ENCODE results near the gene TRPM4. TPM values are rescaled to one million over a fixed set of nuclear protein-coding genes. Genes with fewer than 3 reads are reported as not detected.

TRPM4 gene
- total RNA-seq, 6 donors from 2014 or later: 23.9 to 120 (median 49.3) TPM

DNA sequence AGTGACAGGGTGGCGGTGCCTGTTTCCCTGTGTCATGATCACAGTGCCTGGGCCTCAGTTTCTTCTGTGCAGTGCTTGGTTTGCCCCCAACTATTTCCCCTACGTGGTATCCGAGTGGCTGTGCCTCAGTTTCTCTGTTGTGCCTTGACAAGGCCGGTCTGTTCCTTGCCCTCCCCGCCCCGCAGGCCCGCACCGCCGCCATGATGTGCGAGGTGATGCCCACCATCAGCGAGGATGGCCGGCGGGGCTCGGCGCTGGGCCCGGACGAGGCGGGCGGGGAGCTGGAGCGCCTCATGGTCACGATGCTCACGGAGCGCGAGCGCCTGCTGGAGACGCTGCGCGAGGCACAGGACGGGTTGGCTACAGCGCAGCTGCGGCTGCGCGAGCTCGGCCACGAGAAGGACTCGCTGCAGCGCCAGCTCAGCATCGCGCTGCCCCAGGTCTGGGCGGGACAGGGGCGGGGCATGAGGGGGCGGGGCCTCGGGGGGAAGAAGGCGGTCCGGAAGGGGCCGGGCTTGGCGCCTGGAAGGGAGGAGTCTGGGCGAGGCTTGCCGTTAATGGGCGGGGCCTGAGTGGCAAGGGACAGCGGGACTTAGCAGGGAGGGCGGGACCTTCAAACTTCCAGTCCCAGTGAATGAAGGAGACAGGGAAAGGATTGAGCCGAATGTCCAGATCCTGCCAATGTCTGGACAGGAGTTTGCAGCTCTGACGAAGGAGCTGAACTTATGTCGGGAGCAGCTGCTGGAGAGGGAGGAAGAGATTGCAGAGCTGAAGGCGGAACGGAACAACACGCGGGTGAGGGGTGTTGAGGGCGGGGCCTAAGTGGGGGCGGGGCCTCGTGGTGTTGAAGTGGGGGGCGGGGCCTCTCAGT lies 29.7 kb upstream of the TRPM4 start:
- ATAC-seq (ENCODE audit: low FRiP score in 2 of 2): peak; percentile 99
- TF ChIP-seq, protein P1, sequence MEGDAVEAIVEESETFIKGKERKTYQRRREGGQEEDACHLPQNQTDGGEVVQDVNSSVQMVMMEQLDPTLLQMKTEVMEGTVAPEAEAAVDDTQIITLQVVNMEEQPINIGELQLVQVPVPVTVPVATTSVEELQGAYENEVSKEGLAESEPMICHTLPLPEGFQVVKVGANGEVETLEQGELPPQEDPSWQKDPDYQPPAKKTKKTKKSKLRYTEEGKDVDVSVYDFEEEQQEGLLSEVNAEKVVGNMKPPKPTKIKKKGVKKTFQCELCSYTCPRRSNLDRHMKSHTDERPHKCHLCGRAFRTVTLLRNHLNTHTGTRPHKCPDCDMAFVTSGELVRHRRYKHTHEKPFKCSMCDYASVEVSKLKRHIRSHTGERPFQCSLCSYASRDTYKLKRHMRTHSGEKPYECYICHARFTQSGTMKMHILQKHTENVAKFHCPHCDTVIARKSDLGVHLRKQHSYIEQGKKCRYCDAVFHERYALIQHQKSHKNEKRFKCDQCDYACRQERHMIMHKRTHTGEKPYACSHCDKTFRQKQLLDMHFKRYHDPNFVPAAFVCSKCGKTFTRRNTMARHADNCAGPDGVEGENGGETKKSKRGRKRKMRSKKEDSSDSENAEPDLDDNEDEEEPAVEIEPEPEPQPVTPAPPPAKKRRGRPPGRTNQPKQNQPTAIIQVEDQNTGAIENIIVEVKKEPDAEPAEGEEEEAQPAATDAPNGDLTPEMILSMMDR (IDR thresholded peaks at IDR 0.05): peak in 4 of 6 experiments; percentile 42 to 64 (median 59)
- TF ChIP-seq POLR2AphosphoS5 (IDR thresholded peaks at IDR 0.05) (peak in 1 of 2 donors; percentile 51), EP300 (IDR thresholded peaks at IDR 0.05) (no peak), POLR2A (IDR thresholded peaks at IDR 0.05) (no peak)
- peak overlapping the region in 3 of 4 donors; percentile 35 to 45 (median 44) for H3K4me3 ChIP-seq

DNA sequence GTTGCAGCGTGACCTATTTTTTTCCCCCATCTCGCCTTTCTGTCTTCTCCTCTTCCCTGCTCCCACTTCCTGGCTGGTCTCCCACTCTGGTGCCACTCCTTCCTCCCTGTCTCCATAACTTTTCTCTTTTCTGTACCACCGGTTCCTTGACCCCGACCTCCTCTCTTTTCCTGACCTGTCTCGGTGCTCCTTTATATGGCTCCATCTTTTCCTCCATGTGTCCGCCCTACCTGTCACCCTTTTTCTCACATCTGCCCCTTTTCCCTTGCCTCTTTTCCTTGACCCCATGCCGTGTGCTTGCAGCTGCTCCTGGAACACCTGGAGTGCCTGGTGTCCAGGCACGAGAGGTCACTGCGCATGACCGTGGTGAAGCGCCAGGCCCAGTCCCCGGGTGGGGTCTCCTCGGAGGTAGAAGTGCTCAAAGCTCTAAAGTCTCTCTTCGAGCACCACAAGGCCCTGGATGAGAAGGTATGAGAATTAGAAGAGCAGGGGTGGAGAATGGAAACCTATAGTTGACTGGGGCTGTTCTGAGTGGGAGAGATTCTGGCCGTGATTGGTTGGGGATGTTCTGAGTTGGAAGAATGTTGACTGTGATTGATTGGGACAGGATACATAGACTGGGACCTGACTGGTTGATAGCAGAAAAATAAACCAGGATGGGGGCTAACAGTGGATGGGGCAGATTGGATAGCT lies 28.9 kb upstream of the TRPM4 start:
- DNase-seq (peak in 1 of 2 donors; percentile 54), ATAC-seq (ENCODE audit: low FRiP score in 2 of 2) (no peak)
- no peaks in the 10 kb centered on the region for H3K9me3 ChIP-seq
- peaks cover 13 to 30% (median 22%) of the 10 kb centered on the region in 4 donors for H3K4me1 ChIP-seq
- H3K4me3 ChIP-seq: peak overlapping the region in 3 of 4 donors; percentile 35 to 45 (median 44)
- H3K27ac ChIP-seq: peak overlapping the region in 3 of 4 donors; percentile 28 to 66 (median 57)
- no peaks in the 10 kb centered on the region for H3K36me3 ChIP-seq
- TF ChIP-seq POLR2A (IDR thresholded peaks at IDR 0.05) (no peak), EP300 (IDR thresholded peaks at IDR 0.05) (no peak), POLR2AphosphoS5 (IDR thresholded peaks at IDR 0.05) (no peak)
- TF ChIP-seq, protein P1 (IDR thresholded peaks at IDR 0.05): no peak
- 23 to 62% methylated on average over 15 of the region's 15 CpGs for WGBS, 2 donors
- H3K27me3 ChIP-seq: no peaks in the 10 kb centered on the region

More for the DNA sequence above, 29.7 kb upstream of the TRPM4 start:
- Histone ChIP-seq H3K4me1 (peaks cover 6 to 22% (median 14%) of the 10 kb centered on the region in 4 donors), H3K9me3 (no peaks in the 10 kb centered on the region), H3K36me3 (no peaks in the 10 kb centered on the region), H3K27ac (peak overlapping the region in 3 of 4 donors; percentile 28 to 78 (median 66)), H3K27me3 (no peaks in the 10 kb centered on the region)
- DNase-seq: peak; percentile 96 to 98
- 6% methylated on average over 25 to 34 of the region's 63 CpGs for WGBS, 2 donors

GRCh38 chr19:49129238-49129583 lies 28.4 kb upstream of the TRPM4 start:
- ATAC-seq (ENCODE audit: low FRiP score in 2 of 2) (no peak), DNase-seq (peak; percentile 28 to 83)
- TF ChIP-seq EP300 (IDR thresholded peaks at IDR 0.05): no peak
- no peak for TF ChIP-seq POLR2A (IDR thresholded peaks at IDR 0.05)
- TF ChIP-seq, protein P1 (IDR thresholded peaks at IDR 0.05): no peak
- TF ChIP-seq POLR2AphosphoS5 (IDR thresholded peaks at IDR 0.05): no peak
- Histone ChIP-seq H3K36me3 (no peaks in the 10 kb centered on the region), H3K27ac (no peak overlapping the region), H3K9me3 (no peaks in the 10 kb centered on the region), H3K4me3 (no peak overlapping the region), H3K27me3 (no peaks in the 10 kb centered on the region), H3K4me1 (peaks cover 18 to 35% (median 27%) of the 10 kb centered on the region in 4 donors)
- WGBS, 2 donors: 35 to 75% methylated on average over 16 of the region's 16 CpGs

GRCh38 chr19:49130325-49130724 lies 27.3 kb upstream of the TRPM4 start:
- no peaks in the 10 kb centered on the region for H3K36me3 ChIP-seq
- TF ChIP-seq POLR2AphosphoS5 (IDR thresholded peaks at IDR 0.05) (no peak), EP300 (IDR thresholded peaks at IDR 0.05) (no peak), POLR2A (IDR thresholded peaks at IDR 0.05) (no peak)
- TF ChIP-seq, protein P1 (IDR thresholded peaks at IDR 0.05): no peak
- H3K9me3 ChIP-seq: no peaks in the 10 kb centered on the region
- no peak overlapping the region for H3K4me3 ChIP-seq
- peaks cover 19 to 40% (median 28%) of the 10 kb centered on the region in 4 donors for H3K4me1 ChIP-seq
- peak in 1 of 2 donors; percentile 78 for DNase-seq
- ATAC-seq (ENCODE audit: low FRiP score in 2 of 2): no peak
- WGBS, 2 donors: 96% methylated on average over 18 to 24 of the region's 24 CpGs
- no peak overlapping the region for H3K27ac ChIP-seq
- no peaks in the 10 kb centered on the region for H3K27me3 ChIP-seq

Data from upper lobe of left lung (tissue), 6 donors.